ENCODE data around the gene CAMK1D. TPM values are rescaled to one million over a fixed set of nuclear protein-coding genes. Genes with fewer than 3 reads are reported as not detected.

CAMK1D gene
- total RNA-seq, 6 experiments from 2014 or later, result 5.3 to 10.8 (median 9.5) TPM

- Histone ChIP-seq H3K36me3 (no peaks in the 10 kb centered on the region), H3K4me3 (no peak overlapping the region), H3K9me3 (no peaks in the 10 kb centered on the region), H3K4me1 (no peaks in the 10 kb centered on the region), H3K27me3 (no peaks in the 10 kb centered on the region), H3K27ac (no peak overlapping the region)
- DNase-seq, result no peak
- WGBS (ENCODE audit: insufficient coverage, low coverage, low lambda C conversion rate, missing lambda C conversion rate), result 80% methylated on average over 7 of the region's 8 CpGs
- ATAC-seq, result peak in 3 of 4 donors; percentile 11 to 61 (median 28)
- intact Hi-C loops (cut with DNase I), result no loop called here
- TF ChIP-seq, protein P1, sequence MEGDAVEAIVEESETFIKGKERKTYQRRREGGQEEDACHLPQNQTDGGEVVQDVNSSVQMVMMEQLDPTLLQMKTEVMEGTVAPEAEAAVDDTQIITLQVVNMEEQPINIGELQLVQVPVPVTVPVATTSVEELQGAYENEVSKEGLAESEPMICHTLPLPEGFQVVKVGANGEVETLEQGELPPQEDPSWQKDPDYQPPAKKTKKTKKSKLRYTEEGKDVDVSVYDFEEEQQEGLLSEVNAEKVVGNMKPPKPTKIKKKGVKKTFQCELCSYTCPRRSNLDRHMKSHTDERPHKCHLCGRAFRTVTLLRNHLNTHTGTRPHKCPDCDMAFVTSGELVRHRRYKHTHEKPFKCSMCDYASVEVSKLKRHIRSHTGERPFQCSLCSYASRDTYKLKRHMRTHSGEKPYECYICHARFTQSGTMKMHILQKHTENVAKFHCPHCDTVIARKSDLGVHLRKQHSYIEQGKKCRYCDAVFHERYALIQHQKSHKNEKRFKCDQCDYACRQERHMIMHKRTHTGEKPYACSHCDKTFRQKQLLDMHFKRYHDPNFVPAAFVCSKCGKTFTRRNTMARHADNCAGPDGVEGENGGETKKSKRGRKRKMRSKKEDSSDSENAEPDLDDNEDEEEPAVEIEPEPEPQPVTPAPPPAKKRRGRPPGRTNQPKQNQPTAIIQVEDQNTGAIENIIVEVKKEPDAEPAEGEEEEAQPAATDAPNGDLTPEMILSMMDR (IDR thresholded peaks at IDR 0.05), result no peak
- no peak for TF ChIP-seq POLR2A (IDR thresholded peaks at IDR 0.05)
These were observed 45.1 kb downstream of the CAMK1D start for GRCh38 chr10:12394241-12395033.

- intact Hi-C loops (cut with DNase I), result no loop called here
- DNase-seq, result no peak
- no peaks in the 10 kb centered on the region for H3K36me3 ChIP-seq
These were observed 46.7 kb downstream of the CAMK1D start for GRCh38 chr10:12396093-12396492.

GRCh38 chr10:12396567-12396966, 47.2 kb downstream of the CAMK1D start:
- no peak for TF ChIP-seq POLR2A (IDR thresholded peaks at IDR 0.05)
- TF ChIP-seq, protein P1 (IDR thresholded peaks at IDR 0.05), result no peak
- no peaks in the 10 kb centered on the region for H3K4me1 ChIP-seq
- H3K27me3 ChIP-seq, result no peaks in the 10 kb centered on the region
- no peak overlapping the region for H3K27ac ChIP-seq
- WGBS (ENCODE audit: insufficient coverage, low coverage, low lambda C conversion rate, missing lambda C conversion rate), result 83% methylated on average over 3 of the region's 6 CpGs
- no peak overlapping the region for H3K4me3 ChIP-seq
- H3K36me3 ChIP-seq, result no peaks in the 10 kb centered on the region
- ATAC-seq (no peak), DNase-seq (no peak)
- intact Hi-C loops (cut with DNase I), result no loop called here
- no peaks in the 10 kb centered on the region for H3K9me3 ChIP-seq

More at GRCh38 chr10:12396093-12396492, 46.7 kb downstream of the CAMK1D start:
- H3K27ac ChIP-seq, result no peak overlapping the region
- no peak for ATAC-seq
- H3K4me3 ChIP-seq, result no peak overlapping the region
- H3K9me3 ChIP-seq, result no peaks in the 10 kb centered on the region
- H3K4me1 ChIP-seq, result no peaks in the 10 kb centered on the region
- WGBS (ENCODE audit: insufficient coverage, low coverage, low lambda C conversion rate, missing lambda C conversion rate), result 80% methylated on average over 1 of the region's 9 CpGs
- no peaks in the 10 kb centered on the region for H3K27me3 ChIP-seq
- TF ChIP-seq, protein P1 (IDR thresholded peaks at IDR 0.05), result no peak
- no peak for TF ChIP-seq POLR2A (IDR thresholded peaks at IDR 0.05)

GRCh38 chr10:12397147-12397896, 48.0 kb downstream of the CAMK1D start:
- ATAC-seq, result peak in 2 of 4 donors; percentile 31 to 35
- H3K27ac ChIP-seq, result no peak overlapping the region

More at GRCh38 chr10:12397147-12397896, 48.0 kb downstream of the CAMK1D start:
- Histone ChIP-seq H3K27me3 (no peaks in the 10 kb centered on the region), H3K4me3 (no peak overlapping the region), H3K36me3 (no peaks in the 10 kb centered on the region), H3K9me3 (no peaks in the 10 kb centered on the region), H3K4me1 (no peaks in the 10 kb centered on the region)
- DNase-seq, result no peak
- TF ChIP-seq, protein P1 (IDR thresholded peaks at IDR 0.05), result no peak
- no peak for TF ChIP-seq POLR2A (IDR thresholded peaks at IDR 0.05)
- intact Hi-C loops (cut with DNase I), result no loop called here
- WGBS (ENCODE audit: insufficient coverage, low coverage, low lambda C conversion rate, missing lambda C conversion rate), result 74% methylated on average over 10 of the region's 10 CpGs

Measured in right lobe of liver (tissue), 6 donors.